Kidney (tissue), 14 donors: ENCODE measurements around the gene ZNF280B. TPM values are rescaled to one million over a fixed set of nuclear protein-coding genes. Genes with fewer than 3 reads are reported as not detected.
"Not testable (repeated sequence)": the region's sequence is repeated elsewhere in the genome, so short reads cannot be mapped to it uniquely, and the experiment has no call there.

Source experiments
- DNase-seq, 5 donors: peaks; one replicate each; pipeline ENCODE4 v3.0.0-alpha.2; 2013 to 2020
- FAIRE-seq: peaks from 2 replicates; lab custom pipeline; 2012; peaks lifted over from hg19 to GRCh38; lab: Jason Lieb, UNC
- H3K27ac ChIP-seq, 2 donors: one replicate each; pipeline ENCODE4 v1.7.0; 2013; ENCODE audit warnings: low read depth in 2 of 2, low read length in 2 of 2, inconsistent platforms in 1 of 2
- H3K27me3 ChIP-seq: one replicate; pipeline ENCODE4 v1.7.1; 2013; ENCODE audit warnings: low read length, inconsistent platforms; ENCODE audit not compliant: control insufficient read depth, insufficient read depth
- H3K36me3 ChIP-seq, 3 donors: one replicate each; pipeline versions ENCODE4 v1.7.0 to v1.7.1; 2013; ENCODE audit warnings: low read length in 3 of 3, control low read depth in 1 of 3, inconsistent platforms in 1 of 3; ENCODE audit not compliant: insufficient read depth in 3 of 3, control insufficient read depth in 2 of 3
- H3K4me1 ChIP-seq, 3 donors: one replicate each; pipeline versions ENCODE4 v1.7.0 to v1.7.1; 2013; ENCODE audit warnings: low read length in 3 of 3, inconsistent platforms in 1 of 3, low read depth in 1 of 3; ENCODE audit not compliant: control insufficient read depth in 2 of 3, insufficient read depth in 2 of 3
- H3K4me3 ChIP-seq, 3 donors: one replicate each; pipeline versions ENCODE4 v1.7.0 to v1.8.1; 2013; ENCODE audit warnings: low read length in 3 of 3, control low read depth in 1 of 3, inconsistent platforms in 1 of 3
- H3K9ac ChIP-seq, 3 donors: one replicate each; pipeline versions ENCODE4 v1.7.0 to v1.7.1; 2013; ENCODE audit warnings: low read length in 3 of 3, control low read depth in 1 of 3, inconsistent platforms in 1 of 3
- H3K9me3 ChIP-seq, 3 donors: one replicate each; pipeline versions ENCODE4 v1.7.0 to v1.7.1; 2013; ENCODE audit warnings: low read length in 3 of 3, control low read depth in 1 of 3, inconsistent platforms in 1 of 3; ENCODE audit not compliant: control insufficient read depth in 2 of 3, insufficient read depth in 1 of 3
- CTCF ChIP-seq: IDR thresholded peaks from 3 replicates; pipeline ENCODE4 v1.5.1; 2012; ENCODE audit warnings: mild to moderate bottlenecking, moderate library complexity, borderline replicate concordance; ENCODE audit not compliant: insufficient read depth; ENCODE audit errors: extremely low read depth
- intact Hi-C: fragments of 100-400 bp; cut with DNase I; formaldehyde crosslinking; loops from one replicate; pipeline ENCODE4 v1.11.1; 2022
- polyA plus RNA-seq: library from polyadenylated mRNA; stranded (reverse); fragments of 350-450 nt; fragmentation: Illumina TruSeq; extraction: RNeasy Lipid Tissue Mini Kit (QIAGEN cat#74804); gene quantifications from one replicate; pipeline ENCODE4 v1.2.3, GENCODE V29; 2014; ENCODE audit warnings: low read depth, low replicate concordance; ENCODE audit not compliant: insufficient read depth
- total RNA-seq: library from RNA; stranded (reverse); fragmentation: NEBNext Ultra II Directional; extraction: Animal tissue kit (Norgen Biotek cat#: 25700); gene quantifications from one replicate; pipeline ENCODE4 v1.2.1, GENCODE V29; 2021
- donor health status: control.
- donor health status: control.
- donor health status: control.
- donor health status: control.
- donor health status: control.
- donor health status: DM: yes; HTN: yes; CAD: no.
- donor health status: Normal renal cell carcinoma (clear cell type).

ZNF280B gene
- total and polyA plus RNA-seq, 2 donors from 2014 or later: 0.26 to 1.0 TPM

DNA sequence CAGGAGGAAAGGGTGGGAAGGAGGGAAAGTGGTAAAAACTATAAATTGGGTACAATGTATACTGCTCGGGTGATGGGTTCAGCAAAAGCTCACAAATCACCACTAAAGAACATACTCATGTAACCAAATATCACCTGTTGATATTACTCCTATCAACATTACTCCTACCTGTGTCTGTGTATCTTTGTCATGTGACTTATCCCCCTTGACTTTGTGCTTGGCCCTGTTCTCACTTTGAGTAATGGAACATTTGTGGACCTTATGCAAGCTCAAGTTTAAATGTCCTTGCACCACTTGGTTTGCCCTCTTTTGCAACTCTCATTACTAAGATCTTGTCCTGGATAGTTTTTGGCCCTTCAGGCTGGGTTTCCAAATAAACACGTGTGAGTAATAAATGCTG, 39.0 kb downstream of the ZNF280B start:
- Histone ChIP-seq H3K4me1 (no peaks in the 10 kb centered on the region), H3K27ac (no peak overlapping the region), H3K27me3 (no peaks in the 10 kb centered on the region), H3K4me3 (no peak overlapping the region), H3K9me3 (peaks cover 0 to 2% (median 0%) of the 10 kb centered on the region in 3 donors), H3K36me3 (no peaks in the 10 kb centered on the region), H3K9ac (no peak overlapping the region)
- intact Hi-C loops: no loop called here
- FAIRE-seq (no peak), DNase-seq (no peak)
- no peak for TF ChIP-seq CTCF

DNA sequence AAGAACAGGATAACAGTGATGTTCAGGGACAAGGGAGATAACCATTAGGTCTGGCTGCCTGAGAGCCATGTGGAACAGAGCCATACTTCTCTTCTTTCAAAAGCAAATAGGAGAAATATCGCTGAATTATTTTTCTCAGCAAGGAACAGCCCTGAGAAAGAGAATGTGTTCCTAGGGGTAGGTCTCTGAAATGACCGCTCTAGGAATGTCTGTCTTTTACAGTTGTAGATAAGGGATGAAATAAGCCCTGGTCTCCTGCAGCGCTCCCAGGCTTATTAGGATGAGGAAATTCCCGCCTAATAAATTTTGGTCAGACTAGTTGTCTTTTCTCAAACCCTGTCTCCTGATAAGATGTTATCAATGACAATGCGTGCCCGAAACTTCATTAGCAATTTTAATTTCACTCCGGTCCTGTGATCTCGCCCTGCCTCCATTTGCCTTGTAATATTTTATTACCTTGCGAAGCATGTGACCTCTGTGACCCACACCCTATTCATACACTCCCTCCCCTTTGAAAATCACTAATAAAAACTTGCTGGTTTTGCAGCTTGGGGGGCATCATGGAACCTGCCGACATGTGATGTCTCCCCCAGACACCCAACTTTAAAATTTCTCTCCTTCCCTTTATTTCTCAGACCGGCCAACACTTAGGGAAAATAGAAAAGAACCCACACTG, 39.6 kb downstream of the ZNF280B start:
- DNase-seq, H3K27me3 ChIP-seq, H3K4me3 ChIP-seq, intact Hi-C loops, H3K36me3 ChIP-seq, H3K9ac ChIP-seq, H3K27ac ChIP-seq, H3K4me1 ChIP-seq, FAIRE-seq, H3K9me3 ChIP-seq: not testable (repeated sequence)

- no peaks in the 10 kb centered on the region for H3K27me3 ChIP-seq
- H3K4me3 ChIP-seq: no peak overlapping the region
- H3K9me3 ChIP-seq: peaks cover 0 to 2% (median 0%) of the 10 kb centered on the region in 3 donors
- DNase-seq (no peak), FAIRE-seq (no peak)
- TF ChIP-seq CTCF: no peak
- no peak overlapping the region for H3K27ac ChIP-seq
- H3K36me3 ChIP-seq: no peaks in the 10 kb centered on the region
- intact Hi-C loops: no loop called here
- no peak overlapping the region for H3K9ac ChIP-seq
- H3K4me1 ChIP-seq: no peaks in the 10 kb centered on the region
These were observed 41.4 kb downstream of the ZNF280B start for GRCh38 chr22:22467112-22467511.

DNA sequence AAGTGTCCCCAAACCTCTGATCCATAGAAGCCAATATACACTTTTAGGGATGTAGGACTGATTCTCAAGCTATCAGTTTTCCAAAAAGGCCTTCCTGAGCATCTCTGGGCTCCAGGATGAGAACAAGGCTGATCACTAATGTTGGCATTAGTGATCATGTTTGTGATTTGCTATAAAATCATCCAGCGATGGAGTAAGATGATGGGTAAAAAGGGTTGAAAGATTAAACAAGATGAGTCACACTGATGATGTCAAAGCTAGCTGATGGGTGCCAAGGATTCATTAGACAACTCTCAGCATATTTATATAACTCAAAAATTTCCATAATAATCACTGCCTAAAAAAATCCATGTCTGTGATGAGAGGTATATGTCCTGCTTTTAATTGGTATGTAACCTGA, 42.8 kb downstream of the ZNF280B start:
- Histone ChIP-seq H3K9ac (no peak overlapping the region), H3K9me3 (peaks cover 0 to 2% (median 0%) of the 10 kb centered on the region in 3 donors), H3K4me1 (no peaks in the 10 kb centered on the region), H3K36me3 (no peaks in the 10 kb centered on the region), H3K27me3 (no peaks in the 10 kb centered on the region), H3K4me3 (no peak overlapping the region), H3K27ac (no peak overlapping the region)
- no peak for FAIRE-seq
- no peak for TF ChIP-seq CTCF
- DNase-seq: no peak
- intact Hi-C loops: no loop called here
